GM18909 (cell line): ENCODE measurements around the gene CACNB3.

ENCODE experiments used
- ATAC-seq: cut with Tn5 transposase; IDR thresholded peaks from one replicate; pipeline ENCODE4 v1.9.1; 2021; ENCODE audit warnings: mild to moderate bottlenecking; ENCODE audit not compliant: unreplicated experiment, poor library complexity

The CACNB3 gene

GRCh38 chr12:48817873-48818830 is at the start of gene CACNB3:
TSS of gene CACNB3 (plus strand) at chr12:48818496. CDS start at chr12:48818930, 434 bp downstream.
- ATAC-seq = no peak

- ATAC-seq = no peak
Measured at GRCh38 chr12:48768736-48769135, 49.6 kb upstream of the CACNB3 start.

GRCh38 chr12:48770756-48771155 is 47.5 kb upstream of the CACNB3 start:
- ATAC-seq = no peak

- ATAC-seq = no peak
Measured at GRCh38 chr12:48771588-48772112, 46.6 kb upstream of the CACNB3 start.

- ATAC-seq = no peak
Measured at GRCh38 chr12:48773686-48774085, 44.6 kb upstream of the CACNB3 start.

- no peak for ATAC-seq
Measured at GRCh38 chr12:48774516-48774915, 43.8 kb upstream of the CACNB3 start.

- ATAC-seq = no peak
Measured at GRCh38 chr12:48775299-48775698, 43.0 kb upstream of the CACNB3 start.

- no peak for ATAC-seq
Measured at GRCh38 chr12:48775991-48776649, 42.2 kb upstream of the CACNB3 start.

GRCh38 chr12:48776956-48777355 is 41.3 kb upstream of the CACNB3 start:
- ATAC-seq = no peak

GRCh38 chr12:48777501-48778400 is 40.5 kb upstream of the CACNB3 start:
- no peak for ATAC-seq

GRCh38 chr12:48779869-48780268 is 38.4 kb upstream of the CACNB3 start:
- ATAC-seq = no peak

- no peak for ATAC-seq
Measured at GRCh38 chr12:48780381-48781025, 37.8 kb upstream of the CACNB3 start.

- no peak for ATAC-seq
Measured at GRCh38 chr12:48781750-48782456, 36.4 kb upstream of the CACNB3 start.

- no peak for ATAC-seq
Measured at GRCh38 chr12:48782457-48783395, 35.6 kb upstream of the CACNB3 start.

- ATAC-seq = no peak
Measured at GRCh38 chr12:48783432-48783831, 34.9 kb upstream of the CACNB3 start.

GRCh38 chr12:48786591-48787544 is 31.4 kb upstream of the CACNB3 start:
- ATAC-seq = no peak
